ENCODE data around the gene RYR2. TPM values are rescaled to one million over a fixed set of nuclear protein-coding genes. Genes with fewer than 3 reads are reported as not detected.

Gene RYR2
- total and polyA plus RNA-seq, 2 of the 8 experiments (the other 6 are each of a cell fraction or from before 2014, with no cell fraction given): 1.3 to 4.4 TPM

GRCh38 chr1:237003516-237003915 lies 38.5 kb upstream of the RYR2 start:
- Histone ChIP-seq H2BK12ac (ENCODE audit: low read depth, low read length) (no peak overlapping the region), H3K36me3 (ENCODE audit: control insufficient read depth in 2 of 4, insufficient read depth in 4 of 4, low read length in 3 of 4) (no peaks in the 10 kb centered on the region), H4K8ac (ENCODE audit: extremely low read depth, insufficient read depth, low read length) (no peak overlapping the region), H3K27me3 (replicated peaks in 1 of 4; ENCODE audit: control insufficient read depth in 3 of 4, extremely low read depth in 1 of 4, insufficient read depth in 3 of 4, low read length in 3 of 4) (no peaks in the 10 kb centered on the region), H3K4me1 (replicated peaks in 1 of 4; ENCODE audit: control insufficient read depth in 3 of 4, insufficient read depth in 4 of 4, low read length in 3 of 4) (peaks cover 0 to 2% (median 0%) of the 10 kb centered on the region in 4 experiments; a peak in 1 of 7 replicates), H2BK20ac (ENCODE audit: low read length) (no peak overlapping the region), H3K27ac (ENCODE audit: low read depth, low read length) (no peak overlapping the region), H3K4me3 (ENCODE audit: extremely low read depth in 1 of 4, insufficient read depth in 2 of 4, low read depth in 3 of 4, low read length in 4 of 4) (no peak overlapping the region), H3K18ac (ENCODE audit: extremely low read depth, low read length) (no peak overlapping the region), H2BK120ac (replicated peaks; ENCODE audit: low read depth, low read length) (no peak overlapping the region), H3K56ac (replicated peaks; ENCODE audit: insufficient read length, low read depth, low read length) (no peak overlapping the region), H3K4me2 (ENCODE audit: insufficient read depth in 1 of 2, low read depth in 2 of 2, low read length in 2 of 2) (no peak overlapping the region), H3K23me2 (ENCODE audit: low read depth, low read length) (no peaks in the 10 kb centered on the region), H4K5ac (ENCODE audit: insufficient read length, low read depth, low read length) (no peak overlapping the region), H4K91ac (replicated peaks; ENCODE audit: insufficient read length, low read length) (no peak overlapping the region), H3K4ac (replicated peaks; ENCODE audit: insufficient read length, low read depth, low read length) (no peak overlapping the region), H3K79me1 (ENCODE audit: low read depth, low read length) (no peaks in the 10 kb centered on the region), H2AFZ (ENCODE audit: low read length) (no peak overlapping the region), H2AK5ac (ENCODE audit: low read depth, low read length) (no peak overlapping the region), H3K14ac (ENCODE audit: insufficient read length) (no peak overlapping the region), H3K9me3 (ENCODE audit: insufficient read depth in 2 of 2, low read depth in 1 of 2, low read length in 1 of 2) (no peaks in the 10 kb centered on the region), H3K79me2 (ENCODE audit: control insufficient read depth in 1 of 2, insufficient read depth in 2 of 2, low read length in 2 of 2) (no peaks in the 10 kb centered on the region), H4K20me1 (replicated peaks in 1 of 2; ENCODE audit: control insufficient read depth in 1 of 2, insufficient read depth in 2 of 2, low read length in 2 of 2) (no peaks in the 10 kb centered on the region), H2BK15ac (ENCODE audit: low read length) (no peak overlapping the region), H3K23ac (ENCODE audit: insufficient read length) (no peak overlapping the region), H3K9ac (replicated peaks in 1 of 4; ENCODE audit: extremely low read depth in 1 of 4, low read depth in 3 of 4, low read length in 3 of 4) (no peak overlapping the region), H2BK5ac (ENCODE audit: low read depth, low read length) (no peak overlapping the region)
- WGBS, 2 experiments (ENCODE audit: extremely low coverage in 1 of 2, insufficient coverage in 1 of 2, insufficient read length in 1 of 2, insufficient replicate concordance in 2 of 2, low coverage in 1 of 2, low lambda C conversion rate in 2 of 2, missing lambda C conversion rate in 1 of 2): 90% methylated on average over 8 of the region's 8 CpGs; no CpG with 5 or more reads in 1 of the 2 experiments
- FAIRE-seq (no peak), DNase-seq (ENCODE audit: low read depth in 1 of 2, low spot score in 2 of 2) (no peak)
- POLR2A ChIA-PET (ENCODE audit: partially characterized antibody): no interaction called here
- CTCF ChIA-PET (ENCODE audit: partially characterized antibody): no interaction called here
- TF ChIP-seq SIRT6 (IDR thresholded peaks at IDR 0.05; ENCODE audit: low read length) (no peak), MAX (IDR thresholded peaks at IDR 0.05) (no peak), KDM1A (IDR thresholded peaks at IDR 0.05; ENCODE audit: borderline replicate concordance, low read length) (no peak), MAFK (IDR thresholded peaks at IDR 0.05; ENCODE audit: low read depth, low read length) (no peak), GTF2F1 (IDR thresholded peaks at IDR 0.05; ENCODE audit: borderline replicate concordance, low read depth, low read length) (no peak), BACH1 (IDR thresholded peaks at IDR 0.05; ENCODE audit: low read length) (no peak), CEBPB (IDR thresholded peaks at IDR 0.05; ENCODE audit: low read depth, low read length) (no peak), EGR1 (IDR thresholded peaks at IDR 0.05; ENCODE audit: borderline replicate concordance, low read depth, low read length) (no peak), ATF3 (IDR thresholded peaks at IDR 0.05; ENCODE audit: insufficient read depth, low read depth, low read length) (no peak), RBBP5 (IDR thresholded peaks at IDR 0.05; ENCODE audit: borderline replicate concordance, low read depth, low read length) (no peak), CREB1 (IDR thresholded peaks at IDR 0.05) (no peak)
